Astrocyte (in vitro differentiated cells and primary cell): ENCODE data around the gene ITGA8. TPM values are rescaled to one million over a fixed set of nuclear protein-coding genes. Genes with fewer than 3 reads are reported as not detected.

ENCODE experiments used
- DNase-seq: peaks from one replicate; pipeline ENCODE4 v3.0.0-alpha.2; 2010; ENCODE audit warnings: low read depth
- FAIRE-seq: peaks from 2 replicates; lab custom pipeline; 2011; peaks lifted over from hg19 to GRCh38; lab: Jason Lieb, UNC
- H2AFZ ChIP-seq: 2 replicates; pipeline ENCODE4 v1.6.0; 2012; ENCODE audit warnings: low read depth, low read length, inconsistent platforms
- H3K27ac ChIP-seq: 2 replicates; pipeline ENCODE4 v1.5.1; 2011; ENCODE audit warnings: low read depth, low read length, inconsistent platforms
- H3K27me3 ChIP-seq: 2 replicates; pipeline ENCODE4 v1.6.0; 2011; ENCODE audit warnings: low read length, inconsistent platforms; ENCODE audit not compliant: insufficient read depth
- H3K36me3 ChIP-seq: 2 replicates; pipeline ENCODE4 v1.5.1; 2011; ENCODE audit warnings: low read length, inconsistent platforms; ENCODE audit not compliant: insufficient read depth
- H3K4me1 ChIP-seq: 2 replicates; pipeline ENCODE4 v1.5.1; 2011; ENCODE audit warnings: low read length, inconsistent platforms; ENCODE audit not compliant: insufficient read depth
- H3K4me2 ChIP-seq: 2 replicates; pipeline ENCODE4 v1.6.0; 2012; ENCODE audit warnings: low read length, inconsistent platforms
- H3K4me3 ChIP-seq: 2 replicates; pipeline ENCODE4 v1.5.1; 2011; ENCODE audit warnings: low read depth, mild to moderate bottlenecking, low read length, inconsistent platforms; ENCODE audit not compliant: insufficient read depth
- H3K79me2 ChIP-seq: 2 replicates; pipeline ENCODE4 v1.6.0; 2012; ENCODE audit warnings: mild to moderate bottlenecking, low read length, inconsistent platforms; ENCODE audit not compliant: insufficient read depth
- H3K9ac ChIP-seq: 2 replicates; pipeline ENCODE4 v1.6.0; 2012; ENCODE audit warnings: mild to moderate bottlenecking, low read length, inconsistent platforms
- H3K9me3 ChIP-seq: 2 replicates; pipeline ENCODE4 v1.5.1; 2012; ENCODE audit warnings: low read depth, mild to moderate bottlenecking, low read length, inconsistent platforms; ENCODE audit not compliant: insufficient read depth
- H4K20me1 ChIP-seq: 2 replicates; pipeline ENCODE4 v1.6.0; 2012; ENCODE audit warnings: low read length, inconsistent platforms; ENCODE audit not compliant: insufficient read depth
- H3K27ac Mint-ChIP-seq: one replicate; pipeline ENCODE4 v1.8.0; 2021; ENCODE audit warnings: mild to moderate bottlenecking, mixed read lengths; ENCODE audit not compliant: unreplicated experiment
- H3K27me3 Mint-ChIP-seq: one replicate; pipeline ENCODE4 v1.8.0; 2021; ENCODE audit warnings: low read depth, mixed read lengths; ENCODE audit not compliant: unreplicated experiment
- H3K36me3 Mint-ChIP-seq: one replicate; pipeline ENCODE4 v1.8.0; 2021; ENCODE audit warnings: low read depth, mixed read lengths; ENCODE audit not compliant: unreplicated experiment
- H3K4me1 Mint-ChIP-seq: one replicate; pipeline ENCODE4 v1.8.0; 2021; ENCODE audit warnings: low read depth, mixed read lengths; ENCODE audit not compliant: unreplicated experiment
- H3K4me3 Mint-ChIP-seq: one replicate; pipeline ENCODE4 v1.8.0; 2021; ENCODE audit warnings: mild to moderate bottlenecking, moderate library complexity, mixed read lengths; ENCODE audit not compliant: unreplicated experiment
- H3K9me3 Mint-ChIP-seq: one replicate; pipeline ENCODE4 v1.8.0; 2021; ENCODE audit warnings: mild to moderate bottlenecking, mixed read lengths; ENCODE audit not compliant: unreplicated experiment
- EZH2 ChIP-seq: IDR thresholded peaks from 2 replicates; pipeline ENCODE4 v1.6.1; 2012; ENCODE audit warnings: mild to moderate bottlenecking, low read length, inconsistent platforms; ENCODE audit not compliant: insufficient read depth
- total RNA-seq: library from RNA; stranded (reverse); gene quantifications from 2 replicates; pipeline ENCODE4 v1.2.1, GENCODE V29; 2021
- TF ChIP-seq, protein P1 (sequence below): IDR thresholded peaks from 2 replicates; pipeline ENCODE4 v1.5.1; 2011; ENCODE audit warnings: low read depth, mild to moderate bottlenecking, inconsistent platforms, low read length, moderate library complexity; ENCODE audit not compliant: insufficient read depth

Gene ITGA8
- total RNA-seq, 1 donor from 2014 or later, result not detected

GRCh38 chr10:15723803-15724202, 4.1 kb upstream of the ITGA8 start:
- no peak overlapping the region for H3K4me3 ChIP-seq
- TF ChIP-seq, protein P1, sequence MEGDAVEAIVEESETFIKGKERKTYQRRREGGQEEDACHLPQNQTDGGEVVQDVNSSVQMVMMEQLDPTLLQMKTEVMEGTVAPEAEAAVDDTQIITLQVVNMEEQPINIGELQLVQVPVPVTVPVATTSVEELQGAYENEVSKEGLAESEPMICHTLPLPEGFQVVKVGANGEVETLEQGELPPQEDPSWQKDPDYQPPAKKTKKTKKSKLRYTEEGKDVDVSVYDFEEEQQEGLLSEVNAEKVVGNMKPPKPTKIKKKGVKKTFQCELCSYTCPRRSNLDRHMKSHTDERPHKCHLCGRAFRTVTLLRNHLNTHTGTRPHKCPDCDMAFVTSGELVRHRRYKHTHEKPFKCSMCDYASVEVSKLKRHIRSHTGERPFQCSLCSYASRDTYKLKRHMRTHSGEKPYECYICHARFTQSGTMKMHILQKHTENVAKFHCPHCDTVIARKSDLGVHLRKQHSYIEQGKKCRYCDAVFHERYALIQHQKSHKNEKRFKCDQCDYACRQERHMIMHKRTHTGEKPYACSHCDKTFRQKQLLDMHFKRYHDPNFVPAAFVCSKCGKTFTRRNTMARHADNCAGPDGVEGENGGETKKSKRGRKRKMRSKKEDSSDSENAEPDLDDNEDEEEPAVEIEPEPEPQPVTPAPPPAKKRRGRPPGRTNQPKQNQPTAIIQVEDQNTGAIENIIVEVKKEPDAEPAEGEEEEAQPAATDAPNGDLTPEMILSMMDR, result no peak
- TF ChIP-seq EZH2, result no peak
- H3K4me2 ChIP-seq, result no peak overlapping the region
- no peaks in the 10 kb centered on the region for H3K4me1 Mint-ChIP-seq
- H3K27me3 Mint-ChIP-seq, result peaks cover 29% of the 10 kb centered on the region
- DNase-seq (no peak), FAIRE-seq (no peak)
- no peaks in the 10 kb centered on the region for H3K36me3 ChIP-seq
- H3K27ac ChIP-seq, result no peak overlapping the region
- no peak overlapping the region for H2AFZ ChIP-seq
- H3K9me3 Mint-ChIP-seq, result no peaks in the 10 kb centered on the region
- H4K20me1 ChIP-seq, result no peaks in the 10 kb centered on the region
- peaks cover 3% of the 10 kb centered on the region for H3K4me1 ChIP-seq
- H3K79me2 ChIP-seq, result no peaks in the 10 kb centered on the region
- no peak overlapping the region for H3K27ac Mint-ChIP-seq
- no peak overlapping the region for H3K9ac ChIP-seq
- no peaks in the 10 kb centered on the region for H3K36me3 Mint-ChIP-seq
- no peaks in the 10 kb centered on the region for H3K9me3 ChIP-seq
- H3K4me3 Mint-ChIP-seq, result no peak overlapping the region
- peaks cover 24% of the 10 kb centered on the region for H3K27me3 ChIP-seq

DNA sequence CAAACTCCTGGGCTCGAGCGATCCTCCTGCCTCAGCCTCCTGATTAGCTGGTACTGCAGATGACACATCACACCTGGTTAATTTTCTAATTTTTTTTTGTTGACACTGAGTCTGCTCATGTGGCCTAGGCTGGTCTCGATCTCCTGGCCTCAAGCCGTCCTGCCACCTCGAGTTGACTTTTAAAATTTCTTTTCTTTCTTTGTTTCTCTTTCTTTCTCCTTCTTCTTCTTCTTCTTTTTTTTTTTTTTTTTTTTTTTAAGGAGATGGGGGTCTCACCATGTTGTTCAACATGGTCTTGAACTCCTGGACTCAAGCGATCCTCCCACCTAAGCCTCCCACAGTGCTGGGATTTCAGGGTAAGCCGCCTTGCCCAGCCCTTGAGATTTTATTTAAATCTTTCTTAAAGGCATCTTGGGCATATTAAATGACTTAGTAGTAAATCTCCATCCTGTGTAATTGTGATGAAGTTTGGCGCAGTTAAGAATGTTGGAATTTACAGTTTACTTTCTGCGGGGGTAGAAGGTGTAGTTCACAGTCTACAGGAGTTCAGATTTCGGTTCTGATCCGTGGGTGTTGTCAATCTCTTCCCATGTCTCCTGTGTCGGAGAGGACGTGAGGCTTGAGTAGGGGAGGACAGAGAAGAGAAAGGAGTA, 1.0 kb upstream of the ITGA8 start:
- no peak for DNase-seq
- Histone ChIP-seq H3K4me1 (peaks cover 3% of the 10 kb centered on the region), H4K20me1 (no peaks in the 10 kb centered on the region), H3K4me3 (no peak overlapping the region), H3K27ac (no peak overlapping the region), H3K36me3 (no peaks in the 10 kb centered on the region), H3K4me2 (no peak overlapping the region), H2AFZ (no peak overlapping the region), H3K79me2 (no peaks in the 10 kb centered on the region), H3K9me3 (no peaks in the 10 kb centered on the region), H3K9ac (no peak overlapping the region), H3K27me3 (peaks cover 33% of the 10 kb centered on the region)
- Mint-ChIP-seq H3K36me3 (no peaks in the 10 kb centered on the region), H3K9me3 (no peaks in the 10 kb centered on the region), H3K27ac (no peak overlapping the region), H3K4me3 (peak overlapping the region; percentile 60), H3K27me3 (peaks cover 37% of the 10 kb centered on the region), H3K4me1 (no peaks in the 10 kb centered on the region)
- no peak for FAIRE-seq
- TF ChIP-seq, protein P1, result no peak
- no peak for TF ChIP-seq EZH2
